ENCODE data around the gene RRP15.

The RRP15 gene

DNA sequence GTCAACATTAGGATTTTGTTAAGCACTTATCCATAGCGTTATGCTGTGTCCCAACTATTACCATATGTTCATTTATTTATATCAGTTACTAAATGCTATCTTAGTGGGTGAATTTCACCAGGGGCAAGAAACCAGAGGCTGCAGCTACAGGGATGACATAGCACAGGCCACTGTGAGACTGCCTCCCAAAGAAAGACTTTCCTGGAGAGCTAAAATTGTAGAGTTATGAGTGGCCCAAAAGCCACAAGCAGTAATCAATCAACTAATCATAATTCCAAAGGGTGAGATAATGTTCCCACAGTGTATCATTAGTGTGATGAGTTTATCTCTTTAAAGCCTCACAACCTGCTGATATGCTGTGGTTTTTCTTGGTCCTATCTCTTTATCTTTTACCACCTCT lies 56.2 kb downstream of the RRP15 start:
- DNase-seq (ENCODE audit: low spot score), result no peak

DNA sequence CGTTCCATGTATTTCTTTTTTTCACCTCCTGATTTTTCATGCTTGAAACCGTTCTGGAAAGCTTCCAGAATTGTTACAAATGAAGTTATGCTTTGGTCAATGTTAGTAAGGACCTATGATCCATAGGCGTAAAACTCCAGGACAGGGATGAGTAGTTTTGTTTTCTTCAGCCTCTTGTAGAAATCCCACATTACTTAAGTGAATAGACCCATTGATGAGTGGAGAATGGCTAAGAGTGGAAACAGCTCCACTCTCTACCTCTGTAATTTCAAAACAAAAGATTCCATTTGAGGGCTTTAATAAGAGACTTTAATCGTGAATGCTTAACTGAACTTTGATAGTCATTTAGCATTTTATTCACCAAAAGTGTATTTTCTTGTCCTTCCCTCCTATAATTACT lies 57.0 kb downstream of the RRP15 start:
- no peak for DNase-seq (ENCODE audit: low spot score)

DNA sequence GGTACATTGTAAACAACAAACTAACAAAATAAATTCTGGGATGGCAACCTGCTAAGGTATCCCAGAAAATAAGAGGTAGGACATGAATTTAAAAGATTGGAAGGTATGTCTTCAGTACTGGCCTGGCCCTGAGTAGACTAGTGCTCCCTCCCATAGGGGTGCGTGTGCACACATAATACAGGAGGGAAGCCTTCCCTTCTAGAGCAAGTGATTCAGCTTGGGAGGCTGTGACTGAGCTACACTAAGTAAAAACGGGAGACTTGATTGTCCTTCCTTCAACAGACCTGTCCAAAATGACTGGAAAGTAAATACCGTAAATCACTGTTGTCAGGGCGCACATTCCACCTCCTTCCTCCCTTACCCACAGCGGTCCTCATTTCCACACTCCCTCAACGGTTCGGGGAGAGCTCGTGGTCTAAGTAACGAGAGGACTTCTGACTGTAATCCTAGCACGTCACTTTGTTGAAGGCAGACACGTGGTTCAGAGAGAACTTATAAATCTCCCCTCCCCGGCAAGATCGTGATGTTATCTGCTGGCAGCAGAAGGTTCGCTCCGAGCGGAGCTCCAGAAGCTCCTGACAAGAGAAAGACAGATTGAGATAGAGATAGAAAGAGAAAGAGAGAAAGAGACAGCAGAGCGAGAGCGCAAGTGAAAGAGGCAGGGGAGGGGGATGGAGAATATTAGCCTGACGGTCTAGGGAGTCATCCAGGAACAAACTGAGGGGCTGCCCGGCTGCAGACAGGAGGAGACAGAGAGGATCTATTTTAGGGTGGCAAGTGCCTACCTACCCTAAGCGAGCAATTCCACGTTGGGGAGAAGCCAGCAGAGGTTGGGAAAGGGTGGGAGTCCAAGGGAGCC lies 60.0 kb downstream of the RRP15 start, which contains the start of gene TGFB2:
TSS of gene TGFB2 (plus strand) at position 523 of the 859 bp plus-strand sequence. CDS start 1,366 bp downstream, outside the sequence.
- DNase-seq (ENCODE audit: low spot score), result no peak

DNA sequence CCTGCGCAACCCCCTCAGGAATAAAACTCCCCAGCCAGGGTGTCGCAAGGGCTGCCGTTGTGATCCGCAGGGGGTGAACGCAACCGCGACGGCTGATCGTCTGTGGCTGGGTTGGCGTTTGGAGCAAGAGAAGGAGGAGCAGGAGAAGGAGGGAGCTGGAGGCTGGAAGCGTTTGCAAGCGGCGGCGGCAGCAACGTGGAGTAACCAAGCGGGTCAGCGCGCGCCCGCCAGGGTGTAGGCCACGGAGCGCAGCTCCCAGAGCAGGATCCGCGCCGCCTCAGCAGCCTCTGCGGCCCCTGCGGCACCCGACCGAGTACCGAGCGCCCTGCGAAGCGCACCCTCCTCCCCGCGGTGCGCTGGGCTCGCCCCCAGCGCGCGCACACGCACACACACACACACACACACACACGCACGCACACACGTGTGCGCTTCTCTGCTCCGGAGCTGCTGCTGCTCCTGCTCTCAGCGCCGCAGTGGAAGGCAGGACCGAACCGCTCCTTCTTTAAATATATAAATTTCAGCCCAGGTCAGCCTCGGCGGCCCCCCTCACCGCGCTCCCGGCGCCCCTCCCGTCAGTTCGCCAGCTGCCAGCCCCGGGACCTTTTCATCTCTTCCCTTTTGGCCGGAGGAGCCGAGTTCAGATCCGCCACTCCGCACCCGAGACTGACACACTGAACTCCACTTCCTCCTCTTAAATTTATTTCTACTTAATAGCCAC lies 60.7 kb downstream of the RRP15 start:
- no peak for DNase-seq (ENCODE audit: low spot score)

DNA sequence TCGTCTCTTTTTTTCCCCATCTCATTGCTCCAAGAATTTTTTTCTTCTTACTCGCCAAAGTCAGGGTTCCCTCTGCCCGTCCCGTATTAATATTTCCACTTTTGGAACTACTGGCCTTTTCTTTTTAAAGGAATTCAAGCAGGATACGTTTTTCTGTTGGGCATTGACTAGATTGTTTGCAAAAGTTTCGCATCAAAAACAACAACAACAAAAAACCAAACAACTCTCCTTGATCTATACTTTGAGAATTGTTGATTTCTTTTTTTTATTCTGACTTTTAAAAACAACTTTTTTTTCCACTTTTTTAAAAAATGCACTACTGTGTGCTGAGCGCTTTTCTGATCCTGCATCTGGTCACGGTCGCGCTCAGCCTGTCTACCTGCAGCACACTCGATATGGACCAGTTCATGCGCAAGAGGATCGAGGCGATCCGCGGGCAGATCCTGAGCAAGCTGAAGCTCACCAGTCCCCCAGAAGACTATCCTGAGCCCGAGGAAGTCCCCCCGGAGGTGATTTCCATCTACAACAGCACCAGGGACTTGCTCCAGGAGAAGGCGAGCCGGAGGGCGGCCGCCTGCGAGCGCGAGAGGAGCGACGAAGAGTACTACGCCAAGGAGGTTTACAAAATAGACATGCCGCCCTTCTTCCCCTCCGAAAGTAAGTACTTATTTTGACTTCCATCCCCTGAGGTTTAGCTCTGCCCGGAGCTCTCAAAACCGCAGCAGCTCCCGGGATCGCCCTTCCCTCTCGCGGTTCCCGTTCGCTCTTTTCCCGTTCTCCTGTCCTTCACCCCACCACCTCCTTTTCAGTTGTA lies 61.5 kb downstream of the RRP15 start:
- DNase-seq (ENCODE audit: low spot score), result no peak

DNA sequence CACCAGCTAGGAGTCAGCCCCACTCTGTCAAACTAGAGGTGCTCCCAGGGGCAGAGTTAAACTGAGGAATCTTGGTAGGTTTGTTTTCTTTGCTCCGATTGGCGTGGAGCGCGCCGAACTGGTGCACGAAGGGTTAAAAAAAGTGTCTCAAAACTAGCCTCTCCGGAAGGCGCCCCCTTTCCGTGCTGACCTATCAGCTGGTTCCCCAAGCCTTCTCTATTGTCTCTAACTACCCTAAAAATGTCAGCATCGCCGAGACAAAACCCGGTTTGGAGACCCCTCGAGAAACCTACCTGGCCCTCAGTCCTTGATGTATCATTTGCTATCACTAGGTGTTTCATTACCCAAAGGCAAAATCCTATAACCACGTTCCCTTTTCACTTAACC lies 62.2 kb downstream of the RRP15 start:
- no peak for DNase-seq (ENCODE audit: low spot score)

DNA sequence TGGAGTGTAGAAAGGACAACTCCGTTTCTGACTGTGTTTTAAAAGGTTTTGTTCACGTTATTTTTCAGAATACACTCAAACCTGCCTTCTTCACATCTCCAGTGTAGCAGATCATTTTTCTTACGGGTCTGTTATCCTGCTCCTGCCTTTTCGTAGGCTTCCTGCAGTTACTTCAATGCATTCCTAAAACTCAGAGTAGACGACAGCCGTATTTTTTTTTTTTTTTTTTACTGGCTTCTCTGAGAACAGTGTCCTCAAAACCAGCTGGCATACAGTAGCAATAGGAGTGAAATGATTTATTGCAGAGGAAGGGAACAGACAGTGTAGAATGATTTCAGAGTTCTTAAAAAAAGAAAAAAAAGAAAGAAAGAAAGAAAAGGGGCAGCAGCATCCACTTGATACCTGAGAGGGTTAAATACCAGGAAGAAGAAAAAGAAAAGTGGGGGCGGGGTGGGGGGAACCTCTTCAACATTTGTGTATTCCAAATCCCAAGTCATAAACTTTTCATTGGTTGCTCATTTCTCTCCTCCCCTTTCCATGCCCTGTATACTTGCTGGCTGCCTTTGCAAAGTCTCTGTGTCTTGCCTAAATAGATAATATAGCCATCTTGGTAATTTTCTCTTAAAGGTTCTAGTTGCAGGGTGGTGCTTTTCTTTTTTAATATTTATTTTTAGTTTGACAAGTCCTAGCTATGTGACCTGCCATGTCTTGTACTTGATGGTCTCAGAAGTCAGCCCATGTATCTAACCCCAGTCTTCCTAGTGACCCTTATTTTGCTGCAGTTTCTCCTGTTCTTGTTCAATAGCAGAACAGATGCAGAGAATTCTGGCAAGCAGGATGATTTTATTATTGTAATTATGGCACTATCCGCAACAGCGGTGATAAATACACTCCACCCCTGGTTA lies 62.9 kb downstream of the RRP15 start:
- DNase-seq (ENCODE audit: low spot score), result no peak

DNA sequence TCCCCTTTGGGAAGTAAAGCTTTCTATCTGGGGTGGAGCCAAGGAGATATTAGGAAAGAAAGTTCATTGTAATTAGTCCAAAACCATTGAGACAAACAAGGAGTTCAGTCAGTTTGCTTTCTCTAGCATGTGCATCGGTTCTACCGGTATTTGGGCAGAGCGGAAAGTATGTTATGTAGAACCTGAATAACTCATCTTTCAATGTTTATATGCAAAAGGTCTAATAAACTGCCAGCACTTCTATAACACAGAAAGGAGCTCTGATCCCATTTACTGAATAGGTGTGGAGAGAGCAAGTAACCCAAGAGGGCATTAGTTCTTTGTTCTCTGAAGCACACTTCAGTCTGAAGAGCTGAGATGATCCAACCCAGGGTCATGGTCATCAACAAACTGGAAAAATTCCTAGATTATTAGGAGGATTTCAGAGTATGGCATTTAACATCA lies 63.6 kb downstream of the RRP15 start:
- DNase-seq (ENCODE audit: low spot score), result no peak

DNA sequence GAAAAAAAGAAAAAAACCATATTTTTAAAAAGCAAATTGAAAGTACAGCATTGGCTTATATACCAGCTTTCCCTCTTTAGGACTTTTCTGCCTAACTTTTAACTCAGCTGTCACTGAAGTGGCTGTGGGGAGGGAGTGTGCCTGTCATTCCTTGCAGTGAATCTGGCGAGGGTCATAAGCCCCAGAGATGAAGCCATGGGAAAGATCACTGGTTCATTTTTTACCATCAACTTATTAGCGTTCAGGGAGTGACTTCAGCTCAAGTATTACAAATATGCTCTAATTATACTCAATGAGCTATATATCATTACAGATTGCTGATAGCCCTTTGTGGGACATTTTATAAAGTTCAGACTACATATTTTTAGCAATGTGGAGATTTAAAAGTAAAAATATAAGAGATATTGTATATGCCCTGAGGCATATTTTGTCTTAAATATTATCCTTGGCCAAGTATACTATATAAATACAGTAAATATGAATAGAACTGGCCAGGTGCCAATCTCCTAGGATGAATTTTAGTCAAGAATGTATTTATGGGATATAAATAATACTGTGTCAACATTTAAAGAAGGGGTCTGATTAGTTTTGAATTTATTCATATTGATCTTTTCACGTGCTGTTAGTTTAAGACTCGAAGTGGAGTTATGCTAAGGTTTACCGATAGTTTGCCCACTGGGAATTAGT lies 64.4 kb downstream of the RRP15 start:
- no peak for DNase-seq (ENCODE audit: low spot score)

DNA sequence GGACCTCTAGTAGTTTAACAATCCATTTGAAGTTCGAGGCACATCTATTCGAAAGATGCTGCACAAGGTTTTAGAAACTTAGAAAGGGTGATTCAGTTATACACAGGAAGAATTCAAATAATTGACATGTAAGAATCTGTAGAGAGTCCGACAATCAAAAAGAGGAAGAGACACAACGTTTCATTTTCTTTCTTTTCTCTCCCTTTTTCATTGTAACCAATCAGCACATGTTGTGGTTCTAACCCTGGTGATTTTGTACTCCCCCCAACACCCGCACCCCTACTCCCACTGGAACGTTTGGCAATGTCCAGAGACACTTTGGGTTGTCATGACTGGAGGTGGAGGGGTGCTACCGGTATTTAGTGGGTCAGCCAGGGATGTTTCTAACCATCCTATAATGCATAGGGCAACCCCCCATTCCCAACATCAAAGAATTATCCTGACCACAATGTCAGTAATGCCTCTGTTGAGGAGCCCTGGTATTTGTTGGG lies 65.0 kb downstream of the RRP15 start:
- no peak for DNase-seq (ENCODE audit: low spot score)

DNA sequence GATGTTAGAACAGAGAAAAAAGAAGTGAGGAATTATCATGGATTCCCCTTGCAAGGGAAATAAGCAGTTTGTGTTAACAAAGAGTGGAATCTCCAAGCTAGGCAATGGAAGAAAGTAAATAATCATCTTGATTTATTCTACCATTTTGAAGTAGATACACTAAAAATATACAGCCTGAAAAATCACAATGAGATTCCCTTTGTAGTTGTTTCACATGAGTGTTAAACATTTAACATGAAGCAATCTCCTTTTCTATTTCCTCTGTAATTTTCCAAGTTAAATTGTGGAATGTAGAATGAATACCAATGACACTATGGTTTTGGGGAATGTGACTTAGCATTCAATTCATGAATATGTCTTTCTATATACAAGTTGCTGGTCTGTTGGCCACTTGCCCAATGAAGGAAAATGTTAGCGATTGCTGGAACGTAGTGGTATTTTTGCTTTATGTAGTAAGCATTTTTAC lies 65.7 kb downstream of the RRP15 start:
- DNase-seq (ENCODE audit: low spot score), result no peak

DNA sequence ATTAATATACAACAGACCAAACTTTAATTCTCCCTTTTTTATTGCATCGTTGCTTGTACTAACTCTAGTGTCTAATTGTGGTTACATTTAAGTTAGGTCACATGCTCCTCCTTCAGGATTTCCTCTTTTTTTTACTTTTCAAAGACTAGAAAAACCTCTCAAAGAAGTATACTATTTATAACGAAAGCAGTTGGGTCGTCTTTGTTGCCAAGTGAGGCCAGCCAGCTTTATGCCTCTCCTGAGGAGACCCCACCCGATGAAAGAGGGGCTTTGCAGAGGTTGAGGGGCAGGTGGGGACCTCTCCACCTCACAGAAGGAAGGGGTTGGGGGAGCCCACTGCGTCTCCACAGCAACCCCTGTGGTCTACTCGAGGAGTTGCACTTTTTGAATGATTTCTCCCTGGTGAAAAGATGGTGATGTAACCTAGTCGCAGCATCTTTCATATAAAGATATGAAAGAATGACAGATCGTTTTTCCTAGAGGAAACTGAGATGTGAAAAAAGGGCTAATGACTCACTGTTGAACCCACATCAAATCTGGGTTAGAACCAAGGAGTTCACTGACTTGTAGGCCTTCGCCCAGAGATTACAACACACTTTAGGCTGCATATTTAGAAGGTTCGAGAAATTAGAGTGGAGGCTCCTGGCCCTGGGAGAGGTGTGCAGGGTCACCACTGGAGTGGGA lies 66.4 kb downstream of the RRP15 start:
- DNase-seq (ENCODE audit: low spot score), result no peak

DNA sequence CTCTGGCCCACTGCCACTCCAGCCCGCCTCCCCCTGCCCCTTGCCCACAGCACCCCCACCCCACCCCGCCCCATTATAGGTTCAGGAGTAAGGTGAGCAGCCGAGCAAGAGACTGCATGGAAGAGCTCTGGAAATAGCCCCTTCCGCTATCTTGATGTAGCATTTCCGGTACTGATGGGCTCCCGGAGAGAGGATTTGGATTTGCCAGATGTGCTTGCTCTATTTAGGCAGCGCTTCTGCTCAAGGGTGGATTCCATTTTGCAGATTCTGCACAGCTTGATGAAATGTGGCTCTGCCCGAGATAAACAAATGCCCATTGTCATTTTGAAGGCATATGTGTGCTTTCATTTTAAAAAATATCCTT lies 67.0 kb downstream of the RRP15 start:
- no peak for DNase-seq (ENCODE audit: low spot score)

DNA sequence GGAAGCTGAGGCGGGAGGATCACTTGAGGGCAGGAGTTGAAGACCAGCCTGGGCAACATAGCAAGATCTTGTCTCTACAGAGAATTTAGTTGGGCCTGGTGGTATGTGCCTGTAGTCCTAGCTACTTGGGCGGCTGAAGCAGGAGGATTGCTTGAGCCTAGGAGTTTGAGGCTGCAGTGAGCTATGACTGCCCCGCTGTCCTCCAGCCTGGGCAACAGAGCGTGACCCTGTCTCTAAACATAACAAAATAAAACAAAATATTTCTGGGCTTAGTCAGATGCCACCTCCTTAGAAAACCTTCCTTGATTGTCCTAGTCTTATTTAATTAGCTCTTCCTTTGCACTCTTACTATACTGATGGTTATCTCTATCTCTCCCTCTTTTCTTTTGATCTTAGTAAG lies 68.6 kb downstream of the RRP15 start:
- no peak for DNase-seq (ENCODE audit: low spot score)

DNA sequence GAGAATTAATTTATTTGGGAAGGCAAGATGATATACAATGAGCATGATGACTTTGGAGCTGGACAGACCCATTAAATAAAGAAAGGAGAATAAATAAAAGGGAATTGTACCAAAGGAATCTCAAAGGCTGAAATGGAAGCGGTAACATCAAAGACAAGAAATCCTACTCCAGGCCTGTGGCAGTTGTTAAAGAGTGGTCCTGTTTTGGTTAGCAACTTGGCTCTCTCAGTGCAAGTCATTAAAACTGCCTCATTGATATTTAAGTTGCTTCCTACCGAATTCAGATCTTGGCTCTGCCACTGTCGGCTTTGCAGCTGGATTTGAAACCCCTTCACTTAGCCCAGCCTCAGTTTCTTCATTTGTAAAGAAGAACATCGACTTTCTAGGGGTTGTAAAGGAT lies 70.2 kb downstream of the RRP15 start:
- DNase-seq (ENCODE audit: low spot score), result no peak

DNA sequence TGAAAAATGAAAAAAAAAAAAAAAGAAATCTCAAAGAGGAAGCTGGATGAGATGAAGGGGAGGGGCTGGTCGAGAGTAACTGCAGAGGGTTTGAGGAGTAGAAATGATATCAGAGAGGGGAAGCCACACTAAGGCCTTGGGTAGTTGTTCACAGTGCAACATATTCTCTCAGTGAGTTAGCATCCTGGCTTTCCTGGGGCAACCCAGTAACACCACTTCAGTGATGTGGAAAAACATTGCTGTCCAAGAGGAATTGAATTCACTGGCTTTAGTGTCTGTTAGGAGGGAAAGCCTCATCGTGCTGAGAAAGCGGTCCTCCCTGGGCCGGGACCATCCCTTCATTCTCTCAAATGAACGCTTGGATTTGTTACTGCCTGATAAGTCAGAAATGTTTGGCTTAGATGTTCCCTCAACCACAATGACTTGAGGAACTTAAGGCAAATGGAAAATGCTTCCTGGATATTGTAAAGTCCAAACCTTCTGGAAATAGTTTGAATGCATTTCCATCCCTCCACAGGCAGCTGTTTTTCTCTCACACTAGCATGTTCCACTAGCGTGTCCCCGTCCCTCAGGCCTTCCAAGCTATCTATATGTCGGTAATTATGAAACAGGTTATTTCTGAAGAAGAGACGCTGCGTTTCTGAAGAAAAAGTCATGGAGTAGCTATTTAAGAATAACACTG lies 72.3 kb downstream of the RRP15 start:
- no peak for DNase-seq (ENCODE audit: low spot score)

DNA sequence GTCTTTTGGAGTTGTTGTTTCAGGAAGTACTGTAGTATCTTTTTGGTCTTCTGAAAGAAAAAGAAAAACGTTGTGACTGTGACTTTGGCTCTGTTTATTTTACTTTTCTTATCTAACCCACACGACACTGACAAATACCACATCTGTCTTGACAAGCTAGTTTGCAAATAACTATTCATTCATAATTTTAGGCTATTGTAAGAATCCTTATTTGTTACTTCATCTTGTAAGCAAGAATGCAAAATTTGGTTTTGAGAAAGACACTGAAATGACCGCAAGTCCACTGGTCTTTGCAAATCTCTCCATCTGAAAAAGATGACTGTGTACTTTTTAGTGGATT lies 72.8 kb downstream of the RRP15 start:
- no peak for DNase-seq (ENCODE audit: low spot score)

DNA sequence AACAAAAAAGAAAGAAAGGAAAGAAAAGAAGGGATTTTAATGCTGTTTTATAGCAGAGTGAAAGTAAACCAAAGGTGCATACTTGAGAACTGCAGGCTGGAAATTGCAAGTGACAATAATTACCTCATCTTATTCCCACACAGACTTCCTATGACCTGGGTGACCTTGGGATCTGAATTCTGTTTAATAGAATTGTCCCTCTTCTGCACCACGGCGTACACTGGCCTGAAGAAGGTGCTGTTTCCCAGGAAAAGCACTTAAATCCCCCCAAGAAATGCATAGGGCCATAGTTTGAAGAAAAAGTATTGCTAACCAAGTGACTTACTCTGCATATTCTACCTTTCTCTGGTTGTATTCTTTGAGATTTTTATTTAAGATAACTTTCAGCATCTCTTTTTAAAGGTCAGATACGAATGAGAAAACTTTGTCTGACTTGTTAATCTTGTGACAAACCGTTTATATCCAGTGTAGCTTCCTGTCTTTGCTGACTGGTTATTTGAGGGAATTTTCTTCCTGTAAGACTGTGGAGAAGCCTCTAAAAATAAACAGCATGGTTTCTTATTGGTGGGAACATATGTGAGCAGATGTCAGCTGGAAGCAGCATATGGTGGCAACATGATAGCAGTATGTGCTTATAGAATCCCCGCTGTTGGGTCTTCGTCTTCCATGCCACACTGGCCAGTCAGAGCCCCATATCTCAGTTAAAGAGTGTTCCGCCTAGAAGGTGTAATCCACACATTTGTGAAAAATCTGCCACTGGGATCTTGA lies 76.4 kb downstream of the RRP15 start:
- no peak for DNase-seq (ENCODE audit: low spot score)
